Measurements from ENCODE around the gene ZNF76. TPM values are rescaled to one million over a fixed set of nuclear protein-coding genes. Genes with fewer than 3 reads are reported as not detected.

Gene ZNF76
- total and polyA plus RNA-seq, 2 of the 8 experiments (the other 6 are each of a cell fraction or from before 2014, with no cell fraction given), result 17.9 to 23.9 TPM

GRCh38 chr6:35328108-35328723, 68.7 kb downstream of the ZNF76 start:
- ChIA-PET POLR2A (ENCODE audit: partially characterized antibody) (interaction anchor here (1.2 to 1.4 kb wide), 2 partner anchors 9 to 140 kb away, joined by 4 to 5 read pairs; partner anchors contain the start of gene RPL10A), CTCF (ENCODE audit: partially characterized antibody) (interaction anchor here (0.6 to 21.2 kb wide), 27 partner anchors 11 to 1193 kb away, joined by 3 to 358 read pairs (median 4); partner anchors contain the start of genes DEF6 and PPARD)
- peaks cover 4% of the 10 kb centered on the region in 2 experiments; a peak in 3 of 4 replicates for H3K9me3 ChIP-seq (ENCODE audit: insufficient read depth in 2 of 2, low read depth in 1 of 2, low read length in 1 of 2)
- H4K5ac ChIP-seq (ENCODE audit: insufficient read length, low read depth, low read length), result no peak overlapping the region
- no peak overlapping the region for H3K9ac ChIP-seq (replicated peaks in 1 of 4; ENCODE audit: extremely low read depth in 1 of 4, low read depth in 3 of 4, low read length in 3 of 4)
- H2BK5ac ChIP-seq (ENCODE audit: low read depth, low read length), result no peak overlapping the region
- no peak for FAIRE-seq
- no peak overlapping the region for H3K27ac ChIP-seq (ENCODE audit: low read depth, low read length)
- H3K23me2 ChIP-seq (ENCODE audit: low read depth, low read length), result no peaks in the 10 kb centered on the region
- H3K79me1 ChIP-seq (ENCODE audit: low read depth, low read length), result no peaks in the 10 kb centered on the region
- H3K4me1 ChIP-seq (replicated peaks in 1 of 4; ENCODE audit: control insufficient read depth in 3 of 4, insufficient read depth in 4 of 4, low read length in 3 of 4), result no peaks in the 10 kb centered on the region
- H3K14ac ChIP-seq (ENCODE audit: insufficient read length), result no peak overlapping the region
- H3K4me3 ChIP-seq (ENCODE audit: extremely low read depth in 1 of 4, insufficient read depth in 2 of 4, low read depth in 3 of 4, low read length in 4 of 4), result 0 out of 8 replicates have a peak overlapping the region, but pooled peaks of 1 of the 4 experiments have one; percentile 7
- WGBS, 2 experiments (ENCODE audit: extremely low coverage in 1 of 2, insufficient coverage in 1 of 2, insufficient read length in 1 of 2, insufficient replicate concordance in 2 of 2, low coverage in 1 of 2, low lambda C conversion rate in 2 of 2, missing lambda C conversion rate in 1 of 2), result 88% methylated on average over 1 of the region's 1 CpG; no CpG with 5 or more reads in 1 of the 2 experiments
- H3K18ac ChIP-seq (ENCODE audit: extremely low read depth, low read length), result no peak overlapping the region
- TF ChIP-seq SUZ12 (IDR thresholded peaks at IDR 0.05; ENCODE audit: low read length), result no peak
- TF ChIP-seq, protein P1, sequence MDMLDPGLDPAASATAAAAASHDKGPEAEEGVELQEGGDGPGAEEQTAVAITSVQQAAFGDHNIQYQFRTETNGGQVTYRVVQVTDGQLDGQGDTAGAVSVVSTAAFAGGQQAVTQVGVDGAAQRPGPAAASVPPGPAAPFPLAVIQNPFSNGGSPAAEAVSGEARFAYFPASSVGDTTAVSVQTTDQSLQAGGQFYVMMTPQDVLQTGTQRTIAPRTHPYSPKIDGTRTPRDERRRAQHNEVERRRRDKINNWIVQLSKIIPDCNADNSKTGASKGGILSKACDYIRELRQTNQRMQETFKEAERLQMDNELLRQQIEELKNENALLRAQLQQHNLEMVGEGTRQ (IDR thresholded peaks at IDR 0.05; ENCODE audit: low read length), result peak; percentile 56; the same call in 1 of the 2 replicates
- H3K36me3 ChIP-seq (ENCODE audit: control insufficient read depth in 2 of 4, insufficient read depth in 4 of 4, low read length in 3 of 4), result no peaks in the 10 kb centered on the region
- no peak overlapping the region for H4K91ac ChIP-seq (replicated peaks; ENCODE audit: insufficient read length, low read length)
- DNase-seq (ENCODE audit: low read depth in 1 of 2, low spot score in 2 of 2), result no peak
- peak overlapping the region; percentile 64; the same call in 1 of the 2 replicates for H2AFZ ChIP-seq (ENCODE audit: low read length)
- no peak overlapping the region for H4K8ac ChIP-seq (ENCODE audit: extremely low read depth, insufficient read depth, low read length)
- no peak overlapping the region for H3K56ac ChIP-seq (replicated peaks; ENCODE audit: insufficient read length, low read depth, low read length)
- no peak overlapping the region for H2BK12ac ChIP-seq (ENCODE audit: low read depth, low read length)
- no peaks in the 10 kb centered on the region for H3K79me2 ChIP-seq (ENCODE audit: control insufficient read depth in 1 of 2, insufficient read depth in 2 of 2, low read length in 2 of 2)
- H3K4ac ChIP-seq (replicated peaks; ENCODE audit: insufficient read length, low read depth, low read length), result no peak overlapping the region
- H2BK15ac ChIP-seq (ENCODE audit: low read length), result no peak overlapping the region
- 0 out of 2 replicates have a peak overlapping the region, but pooled peaks have one; percentile 29 for H2BK20ac ChIP-seq (ENCODE audit: low read length)
- no peaks in the 10 kb centered on the region for H3K27me3 ChIP-seq (replicated peaks in 1 of 4; ENCODE audit: control insufficient read depth in 3 of 4, extremely low read depth in 1 of 4, insufficient read depth in 3 of 4, low read length in 3 of 4)
- H4K20me1 ChIP-seq (replicated peaks in 1 of 2; ENCODE audit: control insufficient read depth in 1 of 2, insufficient read depth in 2 of 2, low read length in 2 of 2), result no peaks in the 10 kb centered on the region
- H3K23ac ChIP-seq (ENCODE audit: insufficient read length), result no peak overlapping the region
- no peak overlapping the region for H2BK120ac ChIP-seq (replicated peaks; ENCODE audit: low read depth, low read length)
- H2AK5ac ChIP-seq (ENCODE audit: low read depth, low read length), result no peak overlapping the region
- H3K4me2 ChIP-seq (ENCODE audit: insufficient read depth in 1 of 2, low read depth in 2 of 2, low read length in 2 of 2), result no peak overlapping the region
